NAMALWA (cell line): ENCODE results near the gene KCNG2.
A peak's percentile ranks its signal among the peaks of the same experiment; 100 is the strongest.

Experiments used
- DNase-seq: peaks from one replicate; pipeline ENCODE4 v3.0.0-alpha.2; 2015; ENCODE audit warnings: low spot score

The KCNG2 gene

GRCh38 chr18:79800371-79801180, 2.8 kb downstream of the KCNG2 start:
- no peak for DNase-seq

GRCh38 chr18:79801217-79801616, 3.5 kb downstream of the KCNG2 start:
- DNase-seq, result no peak

GRCh38 chr18:79801641-79802040, 3.9 kb downstream of the KCNG2 start:
- DNase-seq, result no peak

- no peak for DNase-seq
These were observed 4.6 kb downstream of the KCNG2 start for GRCh38 chr18:79802298-79802697.

GRCh38 chr18:79803611-79804051, 5.9 kb downstream of the KCNG2 start:
- DNase-seq, result no peak

- no peak for DNase-seq
These were observed 6.5 kb downstream of the KCNG2 start for GRCh38 chr18:79804130-79804787.

- DNase-seq, result peak; percentile 19
These were observed 7.6 kb downstream of the KCNG2 start for GRCh38 chr18:79805211-79805887.

GRCh38 chr18:79805926-79806487, 8.3 kb downstream of the KCNG2 start:
- no peak for DNase-seq

GRCh38 chr18:79806976-79807841, 9.5 kb downstream of the KCNG2 start:
- DNase-seq, result no peak

- DNase-seq, result no peak
These were observed 11.9 kb downstream of the KCNG2 start for GRCh38 chr18:79809482-79810192.

GRCh38 chr18:79812052-79812451, 14.3 kb downstream of the KCNG2 start:
- DNase-seq, result no peak

GRCh38 chr18:79814373-79814772, 16.6 kb downstream of the KCNG2 start:
- DNase-seq, result no peak

- no peak for DNase-seq
These were observed 17.9 kb downstream of the KCNG2 start for GRCh38 chr18:79815657-79816056.

- DNase-seq, result no peak
These were observed 18.4 kb downstream of the KCNG2 start for GRCh38 chr18:79816092-79816491.

- peak; percentile 12 for DNase-seq
These were observed 19.4 kb downstream of the KCNG2 start for GRCh38 chr18:79816981-79817606.

GRCh38 chr18:79817607-79817998, 19.9 kb downstream of the KCNG2 start:
- no peak for DNase-seq

- DNase-seq, result no peak
These were observed 20.3 kb downstream of the KCNG2 start for GRCh38 chr18:79818036-79818435.

- DNase-seq, result no peak
These were observed 20.9 kb downstream of the KCNG2 start for GRCh38 chr18:79818631-79819030.

GRCh38 chr18:79819064-79819967, 21.6 kb downstream of the KCNG2 start:
- no peak for DNase-seq
